Measurements from ENCODE around the gene VPS4A.

The VPS4A gene

DNA sequence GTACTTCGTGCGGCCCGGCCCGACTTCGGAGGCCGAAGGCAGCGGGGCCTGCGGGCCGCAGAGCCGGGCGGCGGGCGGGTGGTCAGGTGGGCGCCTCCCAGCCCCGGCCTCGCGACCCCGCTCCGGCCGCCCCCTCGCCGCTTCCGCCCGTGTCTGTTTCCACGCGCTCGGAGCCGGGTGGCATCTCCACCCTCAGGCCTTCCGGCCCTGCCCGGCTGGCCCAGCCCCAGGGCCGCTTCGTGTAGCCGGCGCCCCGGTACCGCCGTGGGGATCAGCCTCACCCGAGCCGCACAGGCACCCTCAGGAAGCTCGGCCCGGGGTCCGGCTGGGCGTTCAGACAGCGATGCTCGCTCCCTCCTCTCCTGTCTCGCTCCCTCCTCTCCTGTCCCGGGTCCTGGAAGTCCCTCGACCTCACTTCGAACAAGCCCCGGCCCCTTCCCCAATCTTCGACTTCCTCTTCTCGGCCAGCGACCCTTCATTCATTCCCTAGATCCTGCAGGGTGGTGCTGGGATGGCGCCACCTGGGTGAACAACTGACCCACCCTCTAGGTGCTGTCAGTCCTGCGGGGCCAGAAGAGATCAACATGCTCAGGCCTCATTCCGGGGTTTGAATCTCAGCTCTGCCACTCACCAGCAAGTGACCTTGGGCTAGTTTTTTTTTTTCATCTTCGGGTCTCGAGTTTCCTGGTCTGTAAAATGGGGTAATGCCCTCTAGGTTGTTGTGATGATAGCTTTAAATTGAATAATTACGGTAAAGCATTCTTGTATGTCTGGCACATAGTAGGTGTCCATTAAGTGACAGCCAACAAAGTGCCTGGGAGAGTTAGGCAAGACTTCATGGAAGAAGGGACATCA lies 610 bp downstream of the VPS4A start:
- peak overlapping the region; percentile 56 for H2AK5ac ChIP-seq (ENCODE audit: low read depth, low read length)
- no CpG with 5 or more reads among the region's 59 CpGs for WGBS, 2 donors (ENCODE audit: extremely low coverage in 2 of 2, insufficient read length in 2 of 2, insufficient replicate concordance in 1 of 2)
- H3K9ac ChIP-seq (ENCODE audit: low read depth, low read length, poor library complexity), result peak overlapping the region; percentile 95

GRCh38 chr16:69313469-69313868 lies 2.3 kb downstream of the VPS4A start:
- no peak for DNase-seq (ENCODE audit: low spot score)
- Histone ChIP-seq H3K4ac (ENCODE audit: low read length) (no peak overlapping the region), H3K4me1 (ENCODE audit: control insufficient read depth in 2 of 2, insufficient read depth in 1 of 2, low read depth in 1 of 2, low read length in 2 of 2) (peaks cover 2 to 4% of the 10 kb centered on the region in 2 donors), H2AK5ac (ENCODE audit: low read depth, low read length) (no peak overlapping the region), H3K9ac (ENCODE audit: low read depth, low read length, poor library complexity) (no peak overlapping the region), H3K4me3 (ENCODE audit: low read length in 2 of 2) (no peak overlapping the region), H2BK12ac (ENCODE audit: low read length) (no peak overlapping the region), H3K18ac (ENCODE audit: low read length) (no peak overlapping the region), H3K9me3 (replicated peaks in 1 of 2; ENCODE audit: control insufficient read depth in 2 of 2, insufficient read depth in 1 of 2, low read depth in 1 of 2, low read length in 2 of 2) (no peaks in the 10 kb centered on the region), H3K4me2 (ENCODE audit: insufficient read depth, low read length, poor library complexity, severe bottlenecking) (no peak overlapping the region), H2BK5ac (ENCODE audit: low read length) (no peak overlapping the region), H3K27ac (replicated peaks; ENCODE audit: low read length) (no peak overlapping the region), H3K14ac (ENCODE audit: low read length) (no peak overlapping the region), H3K23ac (ENCODE audit: low read depth, low read length, poor library complexity) (no peak overlapping the region), H3K27me3 (ENCODE audit: control insufficient read depth in 3 of 3, insufficient read depth in 3 of 3, low read depth in 1 of 3, low read length in 3 of 3) (no peaks in the 10 kb centered on the region), H2AFZ (ENCODE audit: low read length) (no peak overlapping the region), H2BK120ac (ENCODE audit: low read depth, low read length) (no peak overlapping the region), H3K36me3 (replicated peaks in 1 of 2; ENCODE audit: control insufficient read depth in 2 of 2, insufficient read depth in 2 of 2, low read length in 2 of 2) (peaks cover 33 to 54% of the 10 kb centered on the region in 2 donors), H4K91ac (ENCODE audit: low read depth, low read length, poor library complexity) (no peak overlapping the region), H4K8ac (ENCODE audit: low read depth, low read length) (no peak overlapping the region), H2BK15ac (ENCODE audit: low read length) (no peak overlapping the region), H3K79me1 (ENCODE audit: low read depth, low read length) (peaks cover 21% of the 10 kb centered on the region)
- WGBS, 2 donors (ENCODE audit: extremely low coverage in 2 of 2, insufficient read length in 2 of 2, insufficient replicate concordance in 1 of 2), result no CpG with 5 or more reads among the region's 5 CpGs

More for the DNA sequence above, 610 bp downstream of the VPS4A start:
- Histone ChIP-seq H2BK5ac (ENCODE audit: low read length) (peak overlapping the region; percentile 90), H2BK12ac (ENCODE audit: low read length) (no peak overlapping the region), H4K8ac (ENCODE audit: low read depth, low read length) (no peak overlapping the region), H3K79me1 (ENCODE audit: low read depth, low read length) (peaks cover 21% of the 10 kb centered on the region), H3K4ac (ENCODE audit: low read length) (no peak overlapping the region), H3K4me1 (ENCODE audit: control insufficient read depth in 2 of 2, insufficient read depth in 1 of 2, low read depth in 1 of 2, low read length in 2 of 2) (peaks cover 2 to 4% of the 10 kb centered on the region in 2 donors), H3K18ac (ENCODE audit: low read length) (peak overlapping the region; percentile 98), H3K27me3 (ENCODE audit: control insufficient read depth in 3 of 3, insufficient read depth in 3 of 3, low read depth in 1 of 3, low read length in 3 of 3) (no peaks in the 10 kb centered on the region), H2BK120ac (ENCODE audit: low read depth, low read length) (no peak overlapping the region), H3K36me3 (replicated peaks in 1 of 2; ENCODE audit: control insufficient read depth in 2 of 2, insufficient read depth in 2 of 2, low read length in 2 of 2) (peaks cover 24 to 39% of the 10 kb centered on the region in 2 donors), H3K4me3 (ENCODE audit: low read length in 2 of 2) (peak overlapping the region; percentile 86 to 97), H3K4me2 (ENCODE audit: insufficient read depth, low read length, poor library complexity, severe bottlenecking) (peak overlapping the region; percentile 86), H3K9me3 (replicated peaks in 1 of 2; ENCODE audit: control insufficient read depth in 2 of 2, insufficient read depth in 1 of 2, low read depth in 1 of 2, low read length in 2 of 2) (no peaks in the 10 kb centered on the region), H3K14ac (ENCODE audit: low read length) (peak overlapping the region; percentile 82), H3K27ac (replicated peaks; ENCODE audit: low read length) (peak overlapping the region; percentile 35), H3K23ac (ENCODE audit: low read depth, low read length, poor library complexity) (peak overlapping the region; percentile 93), H4K91ac (ENCODE audit: low read depth, low read length, poor library complexity) (no peak overlapping the region), H2AFZ (ENCODE audit: low read length) (peak overlapping the region; percentile 96), H2BK15ac (ENCODE audit: low read length) (no peak overlapping the region)
- DNase-seq (ENCODE audit: low spot score), result peak; percentile 27

DNA sequence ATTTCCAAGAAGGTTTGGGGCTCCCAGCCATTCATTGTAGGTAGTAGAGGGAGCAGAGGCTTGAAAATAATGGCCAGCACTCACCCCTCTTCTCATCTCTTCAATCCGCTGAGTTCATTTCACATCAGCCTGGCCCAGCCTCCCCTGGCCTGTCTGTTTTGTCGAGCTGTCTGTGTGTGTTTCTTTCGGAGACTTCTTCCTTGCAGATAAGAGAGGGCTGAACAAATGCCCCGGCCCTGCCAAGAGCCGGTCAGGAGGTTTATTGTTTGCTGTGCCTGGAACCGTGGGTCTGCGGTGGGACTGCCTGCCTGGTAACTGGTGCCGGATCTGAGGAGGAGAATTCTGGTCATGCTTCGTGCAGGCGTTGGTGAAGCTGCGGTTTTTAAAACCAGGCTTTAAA lies 3.4 kb downstream of the VPS4A start:
- WGBS, 2 donors (ENCODE audit: extremely low coverage in 2 of 2, insufficient read length in 2 of 2, insufficient replicate concordance in 1 of 2), result no CpG with 5 or more reads among the region's 11 CpGs
- peaks cover 42 to 64% of the 10 kb centered on the region in 2 donors for H3K36me3 ChIP-seq (replicated peaks in 1 of 2; ENCODE audit: control insufficient read depth in 2 of 2, insufficient read depth in 2 of 2, low read length in 2 of 2)
- DNase-seq (ENCODE audit: low spot score), result no peak
- H3K18ac ChIP-seq (ENCODE audit: low read length), result no peak overlapping the region
- H2BK120ac ChIP-seq (ENCODE audit: low read depth, low read length), result no peak overlapping the region
- no peak overlapping the region for H2AFZ ChIP-seq (ENCODE audit: low read length)
- H3K23ac ChIP-seq (ENCODE audit: low read depth, low read length, poor library complexity), result no peak overlapping the region
- H3K4me3 ChIP-seq (ENCODE audit: low read length in 2 of 2), result no peak overlapping the region
- no peak overlapping the region for H3K27ac ChIP-seq (replicated peaks; ENCODE audit: low read length)
- H3K79me1 ChIP-seq (ENCODE audit: low read depth, low read length), result peaks cover 20% of the 10 kb centered on the region
- no peak overlapping the region for H3K4ac ChIP-seq (ENCODE audit: low read length)
- H3K27me3 ChIP-seq (ENCODE audit: control insufficient read depth in 3 of 3, insufficient read depth in 3 of 3, low read depth in 1 of 3, low read length in 3 of 3), result no peaks in the 10 kb centered on the region
- no peak overlapping the region for H4K8ac ChIP-seq (ENCODE audit: low read depth, low read length)
- no peak overlapping the region for H3K4me2 ChIP-seq (ENCODE audit: insufficient read depth, low read length, poor library complexity, severe bottlenecking)
- no peaks in the 10 kb centered on the region for H3K9me3 ChIP-seq (replicated peaks in 1 of 2; ENCODE audit: control insufficient read depth in 2 of 2, insufficient read depth in 1 of 2, low read depth in 1 of 2, low read length in 2 of 2)
- no peak overlapping the region for H3K14ac ChIP-seq (ENCODE audit: low read length)
- peaks cover 2% of the 10 kb centered on the region in 2 donors for H3K4me1 ChIP-seq (ENCODE audit: control insufficient read depth in 2 of 2, insufficient read depth in 1 of 2, low read depth in 1 of 2, low read length in 2 of 2)
- no peak overlapping the region for H2AK5ac ChIP-seq (ENCODE audit: low read depth, low read length)
- no peak overlapping the region for H4K91ac ChIP-seq (ENCODE audit: low read depth, low read length, poor library complexity)
- H2BK15ac ChIP-seq (ENCODE audit: low read length), result no peak overlapping the region
- H2BK5ac ChIP-seq (ENCODE audit: low read length), result no peak overlapping the region
- no peak overlapping the region for H3K9ac ChIP-seq (ENCODE audit: low read depth, low read length, poor library complexity)
- H2BK12ac ChIP-seq (ENCODE audit: low read length), result no peak overlapping the region

GRCh38 chr16:69315486-69316311 lies 4.5 kb downstream of the VPS4A start:
- no peak for DNase-seq (ENCODE audit: low spot score)
- Histone ChIP-seq H3K36me3 (replicated peaks in 1 of 2; ENCODE audit: control insufficient read depth in 2 of 2, insufficient read depth in 2 of 2, low read length in 2 of 2) (peaks cover 54 to 76% of the 10 kb centered on the region in 2 donors), H2AFZ (ENCODE audit: low read length) (no peak overlapping the region), H3K4me3 (ENCODE audit: low read length in 2 of 2) (no peak overlapping the region), H3K4me1 (ENCODE audit: control insufficient read depth in 2 of 2, insufficient read depth in 1 of 2, low read depth in 1 of 2, low read length in 2 of 2) (peaks cover 2% of the 10 kb centered on the region in 2 donors), H2BK120ac (ENCODE audit: low read depth, low read length) (no peak overlapping the region), H3K79me1 (ENCODE audit: low read depth, low read length) (peaks cover 20% of the 10 kb centered on the region), H4K91ac (ENCODE audit: low read depth, low read length, poor library complexity) (no peak overlapping the region), H3K27me3 (ENCODE audit: control insufficient read depth in 3 of 3, insufficient read depth in 3 of 3, low read depth in 1 of 3, low read length in 3 of 3) (no peaks in the 10 kb centered on the region), H2BK5ac (ENCODE audit: low read length) (no peak overlapping the region), H3K14ac (ENCODE audit: low read length) (no peak overlapping the region), H3K4me2 (ENCODE audit: insufficient read depth, low read length, poor library complexity, severe bottlenecking) (no peak overlapping the region), H3K27ac (replicated peaks; ENCODE audit: low read length) (no peak overlapping the region), H3K9ac (ENCODE audit: low read depth, low read length, poor library complexity) (no peak overlapping the region), H3K18ac (ENCODE audit: low read length) (no peak overlapping the region), H3K9me3 (replicated peaks in 1 of 2; ENCODE audit: control insufficient read depth in 2 of 2, insufficient read depth in 1 of 2, low read depth in 1 of 2, low read length in 2 of 2) (no peaks in the 10 kb centered on the region), H2BK15ac (ENCODE audit: low read length) (no peak overlapping the region), H2BK12ac (ENCODE audit: low read length) (no peak overlapping the region), H4K8ac (ENCODE audit: low read depth, low read length) (no peak overlapping the region), H2AK5ac (ENCODE audit: low read depth, low read length) (no peak overlapping the region), H3K4ac (ENCODE audit: low read length) (no peak overlapping the region), H3K23ac (ENCODE audit: low read depth, low read length, poor library complexity) (peak overlapping the region; percentile 89)
- no CpG with 5 or more reads among the region's 30 CpGs for WGBS, 2 donors (ENCODE audit: extremely low coverage in 2 of 2, insufficient read length in 2 of 2, insufficient replicate concordance in 1 of 2)
